ENCODE results near the gene SLC7A14. TPM values are rescaled to one million over a fixed set of nuclear protein-coding genes. Genes with fewer than 3 reads are reported as not detected.

Gene SLC7A14
- polyA plus RNA-seq, 3 donors: not detected

DNA sequence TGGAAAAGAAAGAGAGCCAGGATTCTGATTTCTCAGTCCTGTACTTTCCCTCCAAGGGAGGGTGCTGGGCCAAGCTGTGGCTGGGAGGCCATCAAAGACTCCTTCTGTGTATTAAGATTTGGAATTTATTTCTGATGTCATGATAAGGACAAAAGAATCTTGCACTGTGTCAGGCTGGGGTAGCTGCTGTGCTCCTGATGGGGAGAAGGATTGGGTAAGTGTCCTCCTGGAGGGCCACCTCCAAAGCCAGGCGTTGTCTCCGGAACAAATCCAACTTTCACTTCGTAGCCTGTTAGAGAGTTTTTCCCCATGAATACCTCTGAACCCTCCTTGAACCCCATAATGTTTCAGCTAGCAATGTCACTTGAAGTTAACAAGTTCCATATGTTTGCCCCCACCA lies 137.3 kb downstream of the SLC7A14 start:
- Histone ChIP-seq H3K79me2 (ENCODE audit: insufficient read depth, low read length) (no peaks in the 10 kb centered on the region), H2AFZ (ENCODE audit: insufficient read depth, low read depth, low read length, poor library complexity, severe bottlenecking) (no peak overlapping the region), H4K20me1 (ENCODE audit: insufficient read depth, low read length) (no peaks in the 10 kb centered on the region), H3K9me3 (replicated peaks in 1 of 2; ENCODE audit: control insufficient read depth in 1 of 2, insufficient read depth in 1 of 2, low read length in 2 of 2) (no peaks in the 10 kb centered on the region), H3K4me2 (replicated peaks; ENCODE audit: extremely low read depth, low read length, poor library complexity, severe bottlenecking) (no peak overlapping the region), H3K27me3 (ENCODE audit: control insufficient read depth in 2 of 2, insufficient read depth in 2 of 2, low read length in 2 of 2) (no peaks in the 10 kb centered on the region), H3K27ac (ENCODE audit: low read depth in 1 of 2, low read length in 2 of 2) (no peak overlapping the region), H3K4me1 (ENCODE audit: control insufficient read depth in 1 of 2, insufficient read depth in 2 of 2, low read length in 2 of 2) (no peaks in the 10 kb centered on the region), H3K4me3 (replicated peaks in 1 of 3; ENCODE audit: low read depth in 2 of 3, low read length in 3 of 3) (no peak overlapping the region), H3K9ac (ENCODE audit: insufficient read depth, low read length, poor library complexity, severe bottlenecking) (no peak overlapping the region), H3K36me3 (replicated peaks in 1 of 2; ENCODE audit: control insufficient read depth in 1 of 2, insufficient read depth in 2 of 2, low read length in 2 of 2) (no peaks in the 10 kb centered on the region)
- H3K9me3 Mint-ChIP-seq: peaks cover 0 to 8% (median 0%) of the 10 kb centered on the region in 7 donors
- TF ChIP-seq, protein P1, sequence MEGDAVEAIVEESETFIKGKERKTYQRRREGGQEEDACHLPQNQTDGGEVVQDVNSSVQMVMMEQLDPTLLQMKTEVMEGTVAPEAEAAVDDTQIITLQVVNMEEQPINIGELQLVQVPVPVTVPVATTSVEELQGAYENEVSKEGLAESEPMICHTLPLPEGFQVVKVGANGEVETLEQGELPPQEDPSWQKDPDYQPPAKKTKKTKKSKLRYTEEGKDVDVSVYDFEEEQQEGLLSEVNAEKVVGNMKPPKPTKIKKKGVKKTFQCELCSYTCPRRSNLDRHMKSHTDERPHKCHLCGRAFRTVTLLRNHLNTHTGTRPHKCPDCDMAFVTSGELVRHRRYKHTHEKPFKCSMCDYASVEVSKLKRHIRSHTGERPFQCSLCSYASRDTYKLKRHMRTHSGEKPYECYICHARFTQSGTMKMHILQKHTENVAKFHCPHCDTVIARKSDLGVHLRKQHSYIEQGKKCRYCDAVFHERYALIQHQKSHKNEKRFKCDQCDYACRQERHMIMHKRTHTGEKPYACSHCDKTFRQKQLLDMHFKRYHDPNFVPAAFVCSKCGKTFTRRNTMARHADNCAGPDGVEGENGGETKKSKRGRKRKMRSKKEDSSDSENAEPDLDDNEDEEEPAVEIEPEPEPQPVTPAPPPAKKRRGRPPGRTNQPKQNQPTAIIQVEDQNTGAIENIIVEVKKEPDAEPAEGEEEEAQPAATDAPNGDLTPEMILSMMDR (IDR thresholded peaks at IDR 0.05): no peak
- peaks cover 3 to 4% (median 4%) of the 10 kb centered on the region in 3 donors for H3K27me3 Mint-ChIP-seq (ENCODE audit: low read depth in 3 of 3)
- H3K27ac Mint-ChIP-seq: no peak overlapping the region
- no peaks in the 10 kb centered on the region for H3K36me3 Mint-ChIP-seq
- H3K4me1 Mint-ChIP-seq: no peaks in the 10 kb centered on the region
- WGBS (ENCODE audit: insufficient coverage): 96% methylated on average over 3 of the region's 3 CpGs
- intact Hi-C loops (cut with micrococcal nuclease): no loop called here
- no peak overlapping the region for H3K4me3 Mint-ChIP-seq
- DNase-seq: no peak

DNA sequence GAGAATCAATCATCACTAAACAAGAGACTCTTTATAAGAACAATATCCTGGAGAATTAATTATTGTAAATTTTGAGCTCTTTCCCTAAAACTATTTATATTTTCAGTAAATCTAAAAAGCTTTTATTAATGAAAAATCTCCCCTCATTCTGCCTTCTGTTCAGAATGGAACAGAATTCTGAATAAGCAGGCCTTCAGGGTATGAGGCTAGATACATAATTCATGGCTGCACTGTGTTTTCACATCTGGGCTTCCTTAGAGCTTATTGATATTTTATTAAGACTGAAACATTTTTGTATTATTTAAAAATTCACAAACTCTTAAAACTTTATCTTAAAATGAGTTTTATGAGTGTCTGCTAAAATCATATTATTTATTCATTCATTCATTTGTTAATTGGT lies 142.4 kb downstream of the SLC7A14 start:
- Histone ChIP-seq H3K27ac (ENCODE audit: low read depth in 1 of 2, low read length in 2 of 2) (no peak overlapping the region), H3K4me2 (replicated peaks; ENCODE audit: extremely low read depth, low read length, poor library complexity, severe bottlenecking) (no peak overlapping the region), H3K36me3 (replicated peaks in 1 of 2; ENCODE audit: control insufficient read depth in 1 of 2, insufficient read depth in 2 of 2, low read length in 2 of 2) (no peaks in the 10 kb centered on the region), H3K79me2 (ENCODE audit: insufficient read depth, low read length) (no peaks in the 10 kb centered on the region), H3K4me1 (ENCODE audit: control insufficient read depth in 1 of 2, insufficient read depth in 2 of 2, low read length in 2 of 2) (no peaks in the 10 kb centered on the region), H3K4me3 (replicated peaks in 1 of 3; ENCODE audit: low read depth in 2 of 3, low read length in 3 of 3) (no peak overlapping the region), H3K9ac (ENCODE audit: insufficient read depth, low read length, poor library complexity, severe bottlenecking) (no peak overlapping the region), H2AFZ (ENCODE audit: insufficient read depth, low read depth, low read length, poor library complexity, severe bottlenecking) (no peak overlapping the region), H3K9me3 (replicated peaks in 1 of 2; ENCODE audit: control insufficient read depth in 1 of 2, insufficient read depth in 1 of 2, low read length in 2 of 2) (no peaks in the 10 kb centered on the region), H4K20me1 (ENCODE audit: insufficient read depth, low read length) (no peaks in the 10 kb centered on the region), H3K27me3 (ENCODE audit: control insufficient read depth in 2 of 2, insufficient read depth in 2 of 2, low read length in 2 of 2) (no peaks in the 10 kb centered on the region)
- H3K9me3 Mint-ChIP-seq: peaks cover 0 to 11% (median 0%) of the 10 kb centered on the region in 7 donors
- no peak overlapping the region for H3K4me3 Mint-ChIP-seq
- no peaks in the 10 kb centered on the region for H3K4me1 Mint-ChIP-seq
- no peaks in the 10 kb centered on the region for H3K36me3 Mint-ChIP-seq
- no peak overlapping the region for H3K27ac Mint-ChIP-seq
- DNase-seq: no peak
- H3K27me3 Mint-ChIP-seq (ENCODE audit: low read depth in 3 of 3): peaks cover 4 to 5% (median 4%) of the 10 kb centered on the region in 3 donors
- TF ChIP-seq, protein P1 (IDR thresholded peaks at IDR 0.05): no peak
- intact Hi-C loops (cut with micrococcal nuclease): no loop called here
